ENCODE results near the gene MGST3. TPM values are rescaled to one million over a fixed set of nuclear protein-coding genes. Genes with fewer than 3 reads are reported as not detected.

MGST3 gene
- 132 and 217 TPM in 2 replicates for total RNA-seq

DNA sequence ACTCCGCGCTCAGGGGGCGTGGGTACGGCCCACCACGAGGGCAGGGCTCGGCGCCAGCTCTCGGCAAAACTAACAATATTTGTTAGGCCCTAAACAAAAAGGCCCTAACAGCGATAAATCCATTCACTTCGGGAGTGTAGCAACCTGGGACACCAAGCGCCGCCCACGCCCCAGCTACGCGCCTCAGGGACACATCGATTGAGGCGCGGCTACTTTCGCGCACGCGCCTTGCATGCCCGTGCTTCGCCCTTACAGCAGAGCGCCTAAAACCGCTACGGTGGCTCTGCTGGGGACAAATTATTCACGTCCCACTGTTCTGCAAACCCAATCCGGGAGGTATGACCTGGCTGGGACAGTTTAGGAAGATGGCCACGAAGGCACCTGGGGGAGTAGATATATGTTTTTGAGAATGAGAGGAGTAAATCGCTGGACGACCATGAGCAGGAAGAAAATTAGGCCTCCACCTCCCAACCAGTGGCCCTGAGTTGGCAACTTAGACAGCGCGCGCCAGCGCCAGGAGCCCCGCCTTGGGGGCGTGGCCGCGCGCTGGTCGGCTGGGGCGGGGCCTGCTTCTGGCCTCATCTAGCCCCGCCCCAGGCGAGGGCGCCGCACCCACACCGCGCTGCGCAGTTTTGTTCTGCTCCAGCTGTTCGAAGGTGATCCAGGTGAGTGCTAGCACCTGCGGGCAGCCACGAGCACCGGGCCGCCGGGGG is at the start of gene MGST3:
Gene MGST3, plus strand, starts transcription at position 606 of the 713 bp plus-strand sequence. CDS start 18,614 bp downstream, outside the sequence.

DNA sequence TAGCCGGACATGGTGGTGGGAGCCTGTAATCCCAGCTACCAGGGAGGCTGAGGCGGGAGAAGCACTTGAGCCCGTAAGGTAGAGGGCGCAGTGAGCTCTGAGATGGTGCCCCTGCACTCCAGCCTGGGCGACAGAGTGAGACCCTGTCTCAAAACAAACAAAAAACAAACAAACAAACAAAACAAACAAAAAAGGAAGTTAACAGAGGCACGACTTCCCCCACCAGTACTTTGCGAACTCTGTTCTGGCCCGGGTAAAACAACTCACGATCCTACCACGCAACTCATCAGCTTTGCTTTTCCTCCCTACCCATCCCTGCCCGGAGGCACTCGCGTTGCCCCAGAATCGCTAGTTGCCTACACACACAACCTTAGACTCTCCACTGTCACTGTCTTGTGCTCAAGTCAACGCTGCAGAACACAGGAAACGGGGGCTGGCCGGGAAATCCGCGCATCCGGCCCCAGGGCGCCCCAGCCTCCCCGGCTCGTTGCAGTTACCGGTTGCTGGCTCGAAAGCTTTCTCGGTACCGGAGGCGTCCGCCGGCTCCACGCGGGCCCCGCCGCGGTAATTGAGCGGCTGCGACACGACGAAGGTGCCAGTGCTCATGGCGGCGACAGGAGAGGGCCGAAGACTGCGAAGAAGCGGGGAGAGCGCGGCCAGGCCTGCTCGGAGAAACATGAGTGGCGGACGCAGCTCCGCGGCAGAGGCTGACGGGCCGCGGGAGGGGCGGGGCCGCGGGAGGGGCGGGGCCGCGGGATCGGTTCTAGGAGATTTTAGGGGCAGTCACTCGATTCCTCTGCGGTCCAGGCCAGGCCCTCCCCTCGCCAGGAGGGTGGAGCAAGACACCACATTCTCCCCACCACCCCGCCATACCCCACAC is 67.1 kb downstream of the MGST3 start, which contains the start of gene ALDH9A1:
Gene ALDH9A1, minus strand, starts transcription at position 682 of the 880 bp plus-strand sequence. Its CDS starts 4 bp downstream, at position 678.

Other genes starting within 250 kb of the MGST3 start
- not detected in 2 replicates for gene RXRG, start 186.1 kb upstream of the MGST3 start, total RNA-seq
- not detected in 2 replicates for gene LRRC52, start 87.2 kb upstream of the MGST3 start, total RNA-seq
- gene ALDH9A1, start 67.3 kb downstream of the MGST3 start, total RNA-seq: 54.5 and 65.3 TPM in 2 replicates
- gene TMCO1, start 137.6 kb downstream of the MGST3 start, total RNA-seq: 45.0 and 49.0 TPM in 2 replicates
- gene UCK2, start 196.4 kb downstream of the MGST3 start, total RNA-seq: 64.7 and 118 TPM in 2 replicates

Data from mesangial cell (primary cell).